ENCODE data around the gene ITPKB.

ITPKB gene

GRCh38 chr1:226629896-226630550 is 109.1 kb downstream of the ITPKB start:
- H3K27me3 ChIP-seq (ENCODE audit: control insufficient read depth in 5 of 5, insufficient read depth in 4 of 5, low read length in 5 of 5): no peaks in the 10 kb centered on the region
- no peak overlapping the region for H3K4me3 ChIP-seq (ENCODE audit: low read depth in 1 of 5, low read length in 5 of 5)
- H3K9ac ChIP-seq (ENCODE audit: low read length in 5 of 5): no peak overlapping the region
- no peaks in the 10 kb centered on the region for H3K9me3 ChIP-seq (ENCODE audit: control insufficient read depth in 5 of 5, low read length in 5 of 5)
- no peak overlapping the region for H3K27ac ChIP-seq (ENCODE audit: low read depth, low read length)
- H3K4me1 ChIP-seq (ENCODE audit: control insufficient read depth in 5 of 5, insufficient read depth in 5 of 5, low read length in 5 of 5): peaks cover 3 to 39% (median 13%) of the 10 kb centered on the region in 5 donors
- peaks cover 0 to 28% (median 18%) of the 10 kb centered on the region in 5 donors for H3K36me3 ChIP-seq (ENCODE audit: control insufficient read depth in 5 of 5, insufficient read depth in 5 of 5, low read length in 5 of 5)

- Histone ChIP-seq H3K9me3 (ENCODE audit: control insufficient read depth in 5 of 5, low read length in 5 of 5) (no peaks in the 10 kb centered on the region), H3K9ac (ENCODE audit: low read length in 5 of 5) (no peak overlapping the region), H3K4me1 (ENCODE audit: control insufficient read depth in 5 of 5, insufficient read depth in 5 of 5, low read length in 5 of 5) (peaks cover 3 to 32% (median 13%) of the 10 kb centered on the region in 5 donors), H3K27me3 (ENCODE audit: control insufficient read depth in 5 of 5, insufficient read depth in 4 of 5, low read length in 5 of 5) (no peaks in the 10 kb centered on the region), H3K36me3 (ENCODE audit: control insufficient read depth in 5 of 5, insufficient read depth in 5 of 5, low read length in 5 of 5) (peaks cover 0 to 25% (median 12%) of the 10 kb centered on the region in 5 donors), H3K4me3 (ENCODE audit: low read depth in 1 of 5, low read length in 5 of 5) (no peak overlapping the region), H3K27ac (ENCODE audit: low read depth, low read length) (no peak overlapping the region)
Measured at GRCh38 chr1:226629210-226629895, 109.7 kb downstream of the ITPKB start.

- H3K9ac ChIP-seq (ENCODE audit: low read length in 5 of 5): no peak overlapping the region
- no peaks in the 10 kb centered on the region for H3K9me3 ChIP-seq (ENCODE audit: control insufficient read depth in 5 of 5, low read length in 5 of 5)
- peaks cover 2 to 26% (median 7%) of the 10 kb centered on the region in 5 donors for H3K4me1 ChIP-seq (ENCODE audit: control insufficient read depth in 5 of 5, insufficient read depth in 5 of 5, low read length in 5 of 5)
- no peak overlapping the region for H3K4me3 ChIP-seq (ENCODE audit: low read depth in 1 of 5, low read length in 5 of 5)
- H3K27ac ChIP-seq (ENCODE audit: low read depth, low read length): no peak overlapping the region
- H3K36me3 ChIP-seq (ENCODE audit: control insufficient read depth in 5 of 5, insufficient read depth in 5 of 5, low read length in 5 of 5): peaks cover 0 to 20% (median 12%) of the 10 kb centered on the region in 5 donors
- H3K27me3 ChIP-seq (ENCODE audit: control insufficient read depth in 5 of 5, insufficient read depth in 4 of 5, low read length in 5 of 5): no peaks in the 10 kb centered on the region
Measured at GRCh38 chr1:226628612-226629155, 110.4 kb downstream of the ITPKB start.

GRCh38 chr1:226627924-226628611 is 111.0 kb downstream of the ITPKB start:
- Histone ChIP-seq H3K9me3 (ENCODE audit: control insufficient read depth in 5 of 5, low read length in 5 of 5) (no peaks in the 10 kb centered on the region), H3K9ac (ENCODE audit: low read length in 5 of 5) (no peak overlapping the region), H3K27me3 (ENCODE audit: control insufficient read depth in 5 of 5, insufficient read depth in 4 of 5, low read length in 5 of 5) (no peaks in the 10 kb centered on the region), H3K36me3 (ENCODE audit: control insufficient read depth in 5 of 5, insufficient read depth in 5 of 5, low read length in 5 of 5) (peaks cover 0 to 15% (median 8%) of the 10 kb centered on the region in 5 donors), H3K4me3 (ENCODE audit: low read depth in 1 of 5, low read length in 5 of 5) (no peak overlapping the region), H3K4me1 (ENCODE audit: control insufficient read depth in 5 of 5, insufficient read depth in 5 of 5, low read length in 5 of 5) (peaks cover 0 to 20% (median 7%) of the 10 kb centered on the region in 5 donors), H3K27ac (ENCODE audit: low read depth, low read length) (no peak overlapping the region)

GRCh38 chr1:226627050-226627755 is 111.9 kb downstream of the ITPKB start:
- H3K27ac ChIP-seq (ENCODE audit: low read depth, low read length): no peak overlapping the region
- no peak overlapping the region for H3K4me3 ChIP-seq (ENCODE audit: low read depth in 1 of 5, low read length in 5 of 5)
- H3K9ac ChIP-seq (ENCODE audit: low read length in 5 of 5): no peak overlapping the region

GRCh38 chr1:226626577-226626956 is 112.5 kb downstream of the ITPKB start:
- Histone ChIP-seq H3K27ac (ENCODE audit: low read depth, low read length) (no peak overlapping the region), H3K27me3 (ENCODE audit: control insufficient read depth in 5 of 5, insufficient read depth in 4 of 5, low read length in 5 of 5) (no peaks in the 10 kb centered on the region), H3K4me1 (ENCODE audit: control insufficient read depth in 5 of 5, insufficient read depth in 5 of 5, low read length in 5 of 5) (peaks cover 0 to 9% (median 7%) of the 10 kb centered on the region in 5 donors), H3K4me3 (ENCODE audit: low read depth in 1 of 5, low read length in 5 of 5) (peak overlapping the region in 4 of 5 donors; percentile 10 to 47 (median 16)), H3K36me3 (ENCODE audit: control insufficient read depth in 5 of 5, insufficient read depth in 5 of 5, low read length in 5 of 5) (peaks cover 0 to 9% (median 5%) of the 10 kb centered on the region in 5 donors), H3K9ac (ENCODE audit: low read length in 5 of 5) (no peak overlapping the region), H3K9me3 (ENCODE audit: control insufficient read depth in 5 of 5, low read length in 5 of 5) (peaks cover 0 to 6% (median 0%) of the 10 kb centered on the region in 5 donors)

More at GRCh38 chr1:226627050-226627755, 111.9 kb downstream of the ITPKB start:
- Histone ChIP-seq H3K36me3 (ENCODE audit: control insufficient read depth in 5 of 5, insufficient read depth in 5 of 5, low read length in 5 of 5) (peaks cover 0 to 14% (median 7%) of the 10 kb centered on the region in 5 donors), H3K9me3 (ENCODE audit: control insufficient read depth in 5 of 5, low read length in 5 of 5) (peaks cover 0 to 3% (median 0%) of the 10 kb centered on the region in 5 donors), H3K4me1 (ENCODE audit: control insufficient read depth in 5 of 5, insufficient read depth in 5 of 5, low read length in 5 of 5) (peaks cover 0 to 12% (median 7%) of the 10 kb centered on the region in 5 donors), H3K27me3 (ENCODE audit: control insufficient read depth in 5 of 5, insufficient read depth in 4 of 5, low read length in 5 of 5) (no peaks in the 10 kb centered on the region)

GRCh38 chr1:226625832-226626576 is 113.1 kb downstream of the ITPKB start:
- no peak overlapping the region for H3K9ac ChIP-seq (ENCODE audit: low read length in 5 of 5)

GRCh38 chr1:226625326-226625725 is 113.8 kb downstream of the ITPKB start:
- no peak overlapping the region for H3K4me3 ChIP-seq (ENCODE audit: low read depth in 1 of 5, low read length in 5 of 5)
- no peak overlapping the region for H3K9ac ChIP-seq (ENCODE audit: low read length in 5 of 5)
- peaks cover 0 to 6% (median 0%) of the 10 kb centered on the region in 5 donors for H3K9me3 ChIP-seq (ENCODE audit: control insufficient read depth in 5 of 5, low read length in 5 of 5)
- H3K27me3 ChIP-seq (ENCODE audit: control insufficient read depth in 5 of 5, insufficient read depth in 4 of 5, low read length in 5 of 5): no peaks in the 10 kb centered on the region
- H3K36me3 ChIP-seq (ENCODE audit: control insufficient read depth in 5 of 5, insufficient read depth in 5 of 5, low read length in 5 of 5): peaks cover 0 to 6% (median 4%) of the 10 kb centered on the region in 5 donors
- no peak overlapping the region for H3K27ac ChIP-seq (ENCODE audit: low read depth, low read length)
- H3K4me1 ChIP-seq (ENCODE audit: control insufficient read depth in 5 of 5, insufficient read depth in 5 of 5, low read length in 5 of 5): peaks cover 0 to 9% (median 7%) of the 10 kb centered on the region in 5 donors

More at GRCh38 chr1:226625832-226626576, 113.1 kb downstream of the ITPKB start:
- Histone ChIP-seq H3K27ac (ENCODE audit: low read depth, low read length) (no peak overlapping the region), H3K4me3 (ENCODE audit: low read depth in 1 of 5, low read length in 5 of 5) (peak overlapping the region in 4 of 5 donors; percentile 10 to 47 (median 16)), H3K9me3 (ENCODE audit: control insufficient read depth in 5 of 5, low read length in 5 of 5) (peaks cover 0 to 6% (median 0%) of the 10 kb centered on the region in 5 donors), H3K27me3 (ENCODE audit: control insufficient read depth in 5 of 5, insufficient read depth in 4 of 5, low read length in 5 of 5) (no peaks in the 10 kb centered on the region), H3K4me1 (ENCODE audit: control insufficient read depth in 5 of 5, insufficient read depth in 5 of 5, low read length in 5 of 5) (peaks cover 0 to 9% (median 7%) of the 10 kb centered on the region in 5 donors), H3K36me3 (ENCODE audit: control insufficient read depth in 5 of 5, insufficient read depth in 5 of 5, low read length in 5 of 5) (peaks cover 0 to 6% (median 5%) of the 10 kb centered on the region in 5 donors)

- no peak overlapping the region for H3K4me3 ChIP-seq (ENCODE audit: low read depth in 1 of 5, low read length in 5 of 5)
- no peak overlapping the region for H3K27ac ChIP-seq (ENCODE audit: low read depth, low read length)
- peaks cover 0 to 9% (median 7%) of the 10 kb centered on the region in 5 donors for H3K4me1 ChIP-seq (ENCODE audit: control insufficient read depth in 5 of 5, insufficient read depth in 5 of 5, low read length in 5 of 5)
- H3K27me3 ChIP-seq (ENCODE audit: control insufficient read depth in 5 of 5, insufficient read depth in 4 of 5, low read length in 5 of 5): no peaks in the 10 kb centered on the region
- H3K9me3 ChIP-seq (ENCODE audit: control insufficient read depth in 5 of 5, low read length in 5 of 5): peaks cover 0 to 6% (median 0%) of the 10 kb centered on the region in 5 donors
- no peaks in the 10 kb centered on the region for H3K36me3 ChIP-seq (ENCODE audit: control insufficient read depth in 5 of 5, insufficient read depth in 5 of 5, low read length in 5 of 5)
- H3K9ac ChIP-seq (ENCODE audit: low read length in 5 of 5): no peak overlapping the region
Measured at GRCh38 chr1:226624526-226624925, 114.6 kb downstream of the ITPKB start.

Data from subcutaneous abdominal adipose tissue (tissue), 5 donors.